NCI-H2081 treated with DMSO at 0.1 percent for 48 hours (cell line): ENCODE measurements around the gene S100A14.
A peak's percentile ranks its signal among the peaks of the same experiment; 100 is the strongest.
"Not testable (repeated sequence)": the region's sequence is repeated elsewhere in the genome, so short reads cannot be mapped to it uniquely, and the experiment has no call there.

Experiments
- DNase-seq: peaks from one replicate; lab custom pipeline; 2025; lab: John Stamatoyannopoulos, UW

S100A14 gene

GRCh38 chr1:153614906-153615305 is 1.2 kb downstream of the S100A14 start:
- DNase-seq, result no peak

DNA sequence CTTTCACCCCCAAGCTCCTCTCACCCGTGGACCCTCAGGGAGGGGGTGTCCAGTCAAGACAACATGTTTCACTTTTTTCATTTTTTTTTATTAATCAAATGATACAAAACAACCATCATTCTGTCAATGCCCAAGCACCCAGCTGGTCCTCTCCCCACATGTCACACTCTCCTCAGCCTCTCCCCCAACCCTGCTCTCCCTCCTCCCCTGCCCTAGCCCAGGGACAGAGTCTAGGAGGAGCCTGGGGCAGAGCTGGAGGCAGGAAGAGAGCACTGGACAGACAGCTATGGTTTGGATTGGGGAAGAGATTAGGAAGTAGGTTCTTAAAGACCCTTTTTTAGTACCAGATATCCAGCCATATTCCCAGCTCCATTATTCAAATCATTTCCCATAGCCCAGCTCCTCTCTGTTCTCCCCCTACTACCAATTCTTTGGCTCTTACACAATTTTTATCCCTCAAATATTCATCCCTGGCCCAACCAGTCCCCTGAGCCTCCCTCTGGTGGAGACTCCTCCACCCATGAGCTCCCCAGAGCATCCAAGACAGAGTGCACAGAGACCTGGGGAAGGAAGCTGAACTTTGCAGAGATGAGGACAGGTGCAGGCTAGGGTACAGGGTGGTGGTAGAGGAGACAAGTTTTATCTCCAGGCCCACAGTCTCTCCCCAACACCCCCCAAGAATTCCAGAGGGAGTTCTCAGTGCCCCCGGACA is 1.8 kb downstream of the S100A14 start:
- DNase-seq, result no peak

DNA sequence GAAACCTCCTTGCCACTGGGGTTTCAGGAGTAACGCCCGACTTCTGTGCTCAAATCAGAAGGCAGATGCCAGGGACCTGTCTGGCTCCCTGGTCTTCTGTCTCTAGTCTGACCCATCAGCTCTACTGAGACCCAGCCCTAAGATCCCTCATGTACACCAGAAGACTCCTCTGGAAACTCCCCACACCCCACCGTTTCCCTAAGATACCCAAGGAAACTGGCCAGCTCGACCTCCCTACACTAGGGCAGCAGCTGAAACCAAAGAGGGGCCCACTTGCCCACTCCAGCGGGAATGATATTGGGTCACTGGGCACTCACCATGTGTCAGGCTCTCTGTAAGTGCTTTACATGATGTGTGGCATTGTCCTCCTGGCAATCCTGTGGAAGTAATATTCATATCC is 2.7 kb downstream of the S100A14 start:
- DNase-seq, result no peak

GRCh38 chr1:153612755-153613331 is 3.3 kb downstream of the S100A14 start, which contains the start of gene S100A16:
TSS of gene S100A16 (minus strand) at chr1:153613137. CDS start at chr1:153608151, 4,986 bp downstream.
- no peak for DNase-seq

GRCh38 chr1:153612111-153612754 is 3.9 kb downstream of the S100A14 start:
- DNase-seq, result no peak

GRCh38 chr1:153611356-153611755 is 4.8 kb downstream of the S100A14 start:
- DNase-seq, result no peak

- DNase-seq, result no peak
Measured at GRCh38 chr1:153610811-153611301, 5.3 kb downstream of the S100A14 start.

DNA sequence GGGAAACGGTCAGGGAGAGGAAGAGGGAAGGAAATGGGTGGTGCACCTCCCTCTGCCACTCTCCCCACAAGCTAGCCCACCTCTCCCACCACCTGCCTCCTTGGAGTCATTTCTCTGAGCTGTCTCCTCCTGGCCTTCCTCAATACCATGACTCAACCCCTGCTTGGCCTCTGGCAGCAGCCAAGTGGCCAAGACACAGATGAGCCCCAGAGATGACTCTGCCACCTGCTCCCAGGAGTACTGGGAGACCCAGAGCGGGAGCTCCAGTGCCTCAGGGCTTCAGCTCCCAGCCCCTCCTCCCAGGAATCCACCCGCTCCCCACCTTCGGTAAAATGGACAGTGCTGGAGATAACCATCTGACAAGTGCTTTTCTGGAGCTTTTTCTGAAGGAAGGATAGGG is 5.8 kb downstream of the S100A14 start:
- DNase-seq, result no peak

- DNase-seq, result no peak
Measured at GRCh38 chr1:153609585-153609907, 6.6 kb downstream of the S100A14 start.

- no peak for DNase-seq
Measured at GRCh38 chr1:153608742-153609584, 7.2 kb downstream of the S100A14 start.

DNA sequence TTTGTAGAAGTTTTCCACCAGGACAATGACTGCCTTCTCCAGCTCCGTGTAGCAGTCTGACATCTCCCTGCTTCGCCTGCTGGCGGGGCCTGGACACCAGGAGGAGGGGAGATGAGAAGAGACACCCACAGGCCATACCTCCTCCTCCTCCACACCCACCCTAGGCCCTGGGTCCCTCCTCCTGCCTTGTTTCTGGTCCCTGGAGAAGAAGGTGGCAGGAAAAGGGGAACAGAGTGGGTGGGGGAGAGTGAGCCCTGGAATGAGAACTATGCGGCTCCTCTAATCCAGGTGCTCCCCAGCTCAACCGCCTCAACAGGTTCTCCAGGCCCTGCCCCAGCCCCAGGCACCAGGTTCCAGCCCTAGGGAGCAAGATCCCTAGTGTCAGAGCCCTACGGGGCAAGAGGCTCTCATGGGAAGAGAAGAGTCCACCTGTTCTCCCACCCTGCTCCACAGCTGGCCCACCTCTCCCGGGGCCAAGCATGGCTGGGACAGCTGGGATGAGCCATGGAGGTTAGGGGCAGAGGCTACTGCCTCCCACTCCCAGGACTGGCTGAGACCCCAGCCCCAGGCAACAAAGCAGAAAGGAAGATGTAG is 7.9 kb downstream of the S100A14 start:
- no peak for DNase-seq

- DNase-seq, result no peak
Measured at GRCh38 chr1:153607381-153607780, 8.7 kb downstream of the S100A14 start.

GRCh38 chr1:153606194-153606593 is 9.9 kb downstream of the S100A14 start:
- no peak for DNase-seq

DNA sequence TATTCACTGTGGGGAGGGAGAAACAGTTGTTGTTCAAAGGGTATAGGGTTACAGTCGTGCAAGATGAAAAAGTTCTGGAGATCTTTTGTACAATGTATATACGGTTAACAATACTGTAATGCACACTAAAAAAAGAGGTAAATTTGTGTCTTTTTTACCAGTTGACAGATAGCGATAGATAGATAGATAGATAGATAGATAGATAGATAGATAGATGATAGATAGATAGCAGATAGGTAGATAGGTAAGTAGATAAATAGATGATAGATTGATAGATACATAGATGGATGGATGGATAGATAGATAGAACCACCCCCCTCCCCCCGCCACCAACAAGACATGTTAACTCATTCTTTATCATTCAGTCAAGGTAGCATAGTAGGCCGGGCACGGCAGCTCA is 13.4 kb downstream of the S100A14 start:
- no peak for DNase-seq

DNA sequence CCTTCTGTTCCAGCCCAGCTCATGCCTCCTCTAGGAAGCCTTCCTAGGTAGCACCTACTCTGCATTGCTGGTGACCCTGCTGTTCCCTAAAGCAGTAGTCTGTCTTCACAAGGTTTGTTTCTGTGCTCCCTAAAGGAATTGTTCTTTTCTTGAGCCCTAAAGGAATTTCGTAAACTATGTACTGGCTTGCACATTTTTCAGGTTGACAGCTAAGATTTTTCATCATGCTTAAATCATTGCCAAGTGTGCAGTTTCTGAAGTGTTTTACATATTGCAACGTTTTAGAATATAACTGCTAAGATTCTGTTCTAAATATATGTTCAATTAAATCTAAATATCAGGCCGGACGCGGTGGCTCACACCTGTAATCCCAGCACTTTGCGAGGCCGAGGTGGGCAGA is 16.3 kb downstream of the S100A14 start:
- no peak for DNase-seq

- peak; percentile 25 for DNase-seq
Measured at GRCh38 chr1:153598309-153599172, 17.6 kb downstream of the S100A14 start.

- no peak for DNase-seq
Measured at GRCh38 chr1:153597206-153597605, 18.9 kb downstream of the S100A14 start.

- no peak for DNase-seq
Measured at GRCh38 chr1:153592748-153593147, 23.4 kb downstream of the S100A14 start.

DNA sequence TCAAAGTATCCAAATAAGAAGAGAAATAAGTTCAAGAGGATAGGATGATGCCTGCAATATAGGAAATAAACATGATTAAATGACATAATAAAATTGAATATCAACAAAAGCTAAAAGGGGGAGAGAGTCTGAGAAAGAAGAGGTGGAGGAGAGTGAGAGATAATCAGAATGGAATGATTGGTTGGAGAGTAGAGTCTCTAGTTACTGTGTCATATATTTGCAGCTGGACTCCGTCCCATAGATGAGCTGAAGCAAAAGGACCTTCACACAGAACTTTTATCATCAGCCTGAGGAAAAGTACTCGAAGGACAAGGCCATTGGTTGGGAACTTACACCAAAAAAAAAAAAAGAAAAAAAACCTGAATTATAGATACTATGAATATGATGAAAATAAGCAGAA is 27.6 kb downstream of the S100A14 start:
- DNase-seq, result no peak

DNA sequence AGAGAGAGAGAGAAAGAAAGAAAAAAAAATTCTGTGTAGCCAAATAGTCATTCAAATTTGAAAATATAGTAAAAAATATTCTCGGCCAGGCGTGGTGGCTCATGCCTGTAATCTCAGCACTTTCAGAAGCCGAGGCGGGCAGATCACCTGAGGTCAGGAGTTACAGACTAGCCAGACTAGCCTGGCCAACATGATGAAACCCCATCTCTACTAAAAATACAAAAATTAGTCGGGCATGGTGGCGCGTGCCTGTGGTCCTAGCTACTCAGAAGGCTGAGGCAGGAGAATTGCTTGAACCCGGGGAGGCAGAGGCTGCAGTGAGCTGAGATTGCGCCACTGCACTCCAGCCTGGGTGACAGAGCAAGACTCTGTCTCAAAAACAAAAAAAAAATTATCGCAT is 28.1 kb downstream of the S100A14 start:
- not testable (repeated sequence) for DNase-seq

- no peak for DNase-seq
Measured at GRCh38 chr1:153587314-153587713, 28.8 kb downstream of the S100A14 start.
